NCI-H510A treated with DMSO at 0.1 percent for 48 hours (cell line): ENCODE results near the gene TBXT.
"Not testable (repeated sequence)": the region's sequence is repeated elsewhere in the genome, so short reads cannot be mapped to it uniquely, and the experiment has no call there.

Experiments used
- DNase-seq: peaks from one replicate; lab custom pipeline; 2025; lab: John Stamatoyannopoulos, UW

TBXT gene, protein sequence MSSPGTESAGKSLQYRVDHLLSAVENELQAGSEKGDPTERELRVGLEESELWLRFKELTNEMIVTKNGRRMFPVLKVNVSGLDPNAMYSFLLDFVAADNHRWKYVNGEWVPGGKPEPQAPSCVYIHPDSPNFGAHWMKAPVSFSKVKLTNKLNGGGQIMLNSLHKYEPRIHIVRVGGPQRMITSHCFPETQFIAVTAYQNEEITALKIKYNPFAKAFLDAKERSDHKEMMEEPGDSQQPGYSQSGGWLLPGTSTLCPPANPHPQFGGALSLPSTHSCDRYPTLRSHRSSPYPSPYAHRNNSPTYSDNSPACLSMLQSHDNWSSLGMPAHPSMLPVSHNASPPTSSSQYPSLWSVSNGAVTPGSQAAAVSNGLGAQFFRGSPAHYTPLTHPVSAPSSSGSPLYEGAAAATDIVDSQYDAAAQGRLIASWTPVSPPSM

GRCh38 chr6:166167801-166168615, at the start of gene TBXT:
Gene TBXT (minus strand): TSS chr6:166167851. CDS start chr6:166167591, 260 bp downstream.
- peak; percentile 46 for DNase-seq

GRCh38 chr6:166207284-166207561, 39.6 kb upstream of the TBXT start:
- no peak for DNase-seq

DNA sequence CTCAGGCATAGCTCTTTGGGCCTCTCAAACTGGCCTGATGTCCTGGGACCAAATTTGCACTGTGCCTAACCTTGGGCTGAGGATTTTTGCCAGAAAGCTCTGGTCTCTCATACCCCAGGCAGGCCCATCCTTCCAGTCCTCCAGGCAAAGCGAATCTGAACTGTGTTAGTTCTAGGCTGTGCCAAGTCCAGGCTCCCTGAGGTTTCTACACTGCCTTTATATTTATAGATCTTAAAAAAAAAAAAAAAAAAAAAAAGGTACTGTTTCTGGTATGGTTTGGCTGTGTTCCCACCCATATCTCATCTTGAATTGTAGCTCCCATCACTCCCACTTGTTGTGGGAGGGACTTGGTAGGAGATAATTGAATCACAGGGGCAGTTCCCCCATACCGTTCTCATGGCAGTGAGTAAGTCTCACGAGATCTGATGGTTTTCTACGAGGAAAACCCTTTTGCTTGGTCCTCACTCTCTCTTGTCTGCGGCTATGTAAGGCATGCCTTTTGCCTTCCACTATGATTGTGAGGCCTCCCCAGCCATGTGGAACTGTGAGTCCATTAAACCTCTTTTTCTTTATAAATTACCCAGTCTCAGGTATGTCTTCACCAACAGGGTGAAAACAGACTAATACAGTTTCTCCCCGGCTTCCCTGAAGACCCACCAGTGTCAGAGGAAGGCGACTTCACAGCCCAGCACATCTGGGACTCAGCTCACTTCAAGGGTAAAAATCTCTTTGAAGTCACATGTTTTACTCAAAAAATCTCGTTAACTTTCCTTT, 39.0 kb upstream of the TBXT start:
- no peak for DNase-seq

- DNase-seq: no peak
Measured at GRCh38 chr6:166206066-166206465, 38.4 kb upstream of the TBXT start.

GRCh38 chr6:166204852-166205650, 37.4 kb upstream of the TBXT start:
- DNase-seq: peak; percentile 25

GRCh38 chr6:166203641-166204222, 36.1 kb upstream of the TBXT start:
- DNase-seq: no peak

GRCh38 chr6:166203003-166203640, 35.5 kb upstream of the TBXT start:
- DNase-seq: no peak

DNA sequence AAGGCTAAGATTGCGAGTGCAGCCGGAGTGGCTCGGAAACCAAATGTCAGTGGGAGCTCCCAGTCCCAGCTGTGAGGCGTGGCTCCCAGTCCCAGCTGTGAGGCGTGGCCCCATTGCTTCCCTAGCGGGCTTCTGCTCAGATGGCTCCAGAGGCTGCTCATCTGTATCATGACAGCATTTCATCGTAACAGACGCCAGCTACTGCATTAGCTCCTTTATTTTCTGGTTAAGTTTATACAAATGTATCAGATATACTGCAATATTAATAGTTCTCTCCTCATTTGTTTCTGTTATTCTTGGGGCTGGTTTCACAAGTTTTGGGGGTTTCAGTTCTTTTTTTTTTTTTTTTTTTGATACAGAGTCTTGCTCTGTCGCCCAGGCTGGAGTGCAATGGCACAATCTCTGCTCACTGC, 34.7 kb upstream of the TBXT start:
- DNase-seq: no peak

DNA sequence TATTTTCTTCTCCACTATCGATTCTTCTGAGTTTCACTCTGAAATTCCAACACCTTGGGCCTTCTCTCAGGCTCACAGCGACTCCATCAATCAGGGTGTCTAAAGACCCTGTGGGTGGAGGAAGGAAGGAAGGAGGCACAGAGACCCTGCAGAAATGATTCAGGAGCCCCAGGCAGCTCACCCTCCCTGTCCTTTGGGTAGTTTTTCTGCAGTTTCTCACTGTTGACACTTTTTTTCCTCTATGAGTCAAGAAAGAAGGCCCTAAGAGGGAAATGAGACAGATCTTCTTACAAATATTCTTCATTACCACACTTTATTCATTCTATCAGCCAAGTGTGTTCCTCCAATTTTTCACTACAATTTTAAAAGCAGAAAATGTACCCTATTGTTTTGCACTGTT, 34.2 kb upstream of the TBXT start:
- DNase-seq: no peak

DNA sequence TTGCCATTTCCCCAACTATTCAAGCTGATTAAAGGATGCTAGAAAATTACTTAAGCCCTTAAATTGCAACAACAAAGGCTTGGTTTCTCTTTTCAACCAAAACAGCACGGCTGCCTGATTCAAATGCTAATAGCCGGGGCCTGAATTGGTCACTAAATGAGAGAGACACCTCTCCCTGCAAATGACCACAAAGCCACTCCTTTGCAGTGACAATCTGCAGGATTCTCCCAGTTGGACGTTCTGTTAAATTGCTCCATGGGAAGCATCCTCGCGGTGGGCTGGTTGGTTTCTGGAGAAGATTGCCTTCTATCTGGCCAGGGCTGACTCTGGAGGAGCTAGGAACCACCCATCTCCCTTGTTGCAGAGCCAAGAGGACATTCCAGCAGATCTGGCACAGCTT, 29.7 kb upstream of the TBXT start:
- no peak for DNase-seq

DNA sequence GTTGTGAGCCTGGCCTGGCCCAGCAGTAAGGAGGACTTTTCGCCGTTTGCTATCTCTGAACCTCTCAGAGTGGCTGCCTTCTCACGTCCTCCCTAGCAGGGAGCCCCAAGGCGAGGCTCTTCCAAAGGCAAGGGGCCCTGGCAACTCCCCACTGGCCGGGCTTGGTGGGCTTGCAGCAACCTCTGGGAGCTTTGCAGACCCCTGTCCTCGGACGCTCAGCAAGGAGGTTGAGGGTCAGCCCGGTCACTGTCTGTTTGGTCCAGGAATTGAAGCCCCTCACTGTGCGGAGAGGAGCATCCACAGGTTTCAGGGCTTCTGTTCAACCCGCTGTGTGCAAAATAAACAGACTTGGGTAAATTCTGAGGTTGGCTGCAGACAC, 28.2 kb upstream of the TBXT start:
- no peak for DNase-seq

DNA sequence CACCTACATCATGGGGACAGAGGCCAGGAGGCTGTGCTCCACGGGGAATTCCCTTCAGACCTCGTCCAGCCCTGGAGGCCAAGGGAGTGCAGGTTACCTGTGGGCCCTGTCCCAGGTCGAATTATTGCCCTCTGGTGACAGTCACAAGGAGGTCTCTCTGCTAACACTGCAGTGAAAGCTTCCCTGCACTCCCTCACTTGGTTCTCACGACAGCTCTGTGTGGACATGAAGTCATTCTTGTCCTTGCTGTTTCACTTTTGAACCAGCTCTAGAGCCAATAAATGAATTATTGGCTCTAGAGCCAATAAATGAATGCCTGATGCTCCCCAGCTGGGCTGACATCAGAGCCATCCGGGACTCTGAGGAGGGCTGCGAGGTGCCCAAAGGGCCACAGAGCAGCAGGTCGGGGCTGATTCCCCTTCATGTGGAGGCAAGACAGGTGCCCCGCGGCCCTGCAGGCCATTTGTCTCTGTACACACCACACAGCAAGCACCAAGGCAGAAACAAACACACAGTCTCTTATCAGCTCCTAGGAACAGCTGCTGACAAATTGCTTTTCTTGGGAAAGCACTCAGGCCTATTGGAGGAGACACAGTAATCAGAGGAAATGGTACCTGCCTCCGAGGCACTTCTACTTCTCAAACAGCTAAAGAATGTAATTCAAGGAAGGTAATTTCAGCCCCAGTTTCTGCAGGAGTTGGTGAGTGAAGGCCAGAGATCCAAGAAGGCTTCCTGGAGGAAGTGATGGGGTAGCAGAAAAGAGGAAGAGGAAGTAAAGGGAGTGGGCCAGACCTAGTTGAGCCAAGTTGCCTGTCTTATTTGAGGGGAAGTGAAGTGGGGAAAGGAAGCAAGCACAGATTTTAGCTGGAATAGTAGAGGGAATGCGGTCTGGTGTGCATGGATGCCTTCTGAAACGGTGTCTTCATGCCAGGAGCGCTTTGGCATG, 27.5 kb upstream of the TBXT start:
- DNase-seq: no peak

DNA sequence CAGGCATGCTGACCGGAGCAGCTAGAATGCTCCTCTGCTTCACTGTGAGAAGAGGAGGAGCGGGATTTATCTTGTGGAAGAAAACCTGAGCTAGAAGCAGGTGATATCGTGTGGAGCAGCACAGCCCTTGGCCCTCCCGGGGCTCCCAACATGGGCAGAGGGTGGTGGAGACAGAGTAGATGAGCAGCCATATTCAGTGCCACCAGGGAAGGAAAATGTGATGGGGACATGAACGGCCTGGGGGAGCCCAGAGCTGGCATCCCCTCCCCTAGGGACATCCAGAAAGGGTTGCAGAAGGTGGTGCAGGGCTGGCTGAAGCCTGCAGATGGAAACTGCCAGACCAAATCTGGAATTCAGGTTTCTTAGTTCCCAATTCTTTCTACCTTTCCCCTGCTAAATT, 24.9 kb upstream of the TBXT start:
- no peak for DNase-seq

- no peak for DNase-seq
Measured at GRCh38 chr6:166192136-166192535, 24.5 kb upstream of the TBXT start.

- DNase-seq: no peak
Measured at GRCh38 chr6:166179704-166180103, 12.1 kb upstream of the TBXT start.

GRCh38 chr6:166176106-166176505, 8.5 kb upstream of the TBXT start:
- DNase-seq: no peak

DNA sequence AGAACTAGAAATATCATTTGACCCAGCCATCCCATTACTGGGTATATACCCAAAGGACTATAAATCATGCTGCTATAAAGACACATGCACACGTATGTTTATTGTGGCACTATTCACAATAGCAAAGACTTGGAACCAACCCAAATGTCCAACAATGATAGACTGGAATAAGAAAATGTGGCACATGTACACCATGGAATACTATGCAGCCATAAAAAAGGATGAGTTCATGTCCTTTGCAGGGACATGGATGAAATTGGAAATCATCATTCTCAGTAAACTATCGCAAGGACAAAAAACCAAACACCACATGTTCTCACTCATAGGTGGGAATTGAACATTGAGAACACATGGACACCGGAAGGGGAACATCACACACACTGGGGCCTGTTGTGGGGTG, 7.4 kb upstream of the TBXT start:
- DNase-seq: not testable (repeated sequence)

GRCh38 chr6:166174031-166174430, 6.4 kb upstream of the TBXT start:
- DNase-seq: no peak

- DNase-seq: peak; percentile 87
Measured at GRCh38 chr6:166173281-166173951, 5.8 kb upstream of the TBXT start.
